NOMO-1 treated with dmso at 0.1 percent for 144 hours (cell line): ENCODE results near the gene UIMC1.

Experiments
- DNase-seq: peaks from one replicate; lab custom pipeline; 2025; ENCODE audit not compliant: unreplicated experiment; lab: John Stamatoyannopoulos, UW

Gene UIMC1

GRCh38 chr5:176886336-176887251 is 120.0 kb downstream of the UIMC1 start:
- no peak for DNase-seq

- no peak for DNase-seq
Measured at GRCh38 chr5:176884571-176884890, 122.0 kb downstream of the UIMC1 start.

- DNase-seq, result no peak
Measured at GRCh38 chr5:176883700-176884570, 122.6 kb downstream of the UIMC1 start.

GRCh38 chr5:176882567-176882903 is 124.0 kb downstream of the UIMC1 start:
- no peak for DNase-seq

- no peak for DNase-seq
Measured at GRCh38 chr5:176881816-176882566, 124.6 kb downstream of the UIMC1 start.

- no peak for DNase-seq
Measured at GRCh38 chr5:176881021-176881749, 125.4 kb downstream of the UIMC1 start.

- no peak for DNase-seq
Measured at GRCh38 chr5:176880366-176881020, 126.1 kb downstream of the UIMC1 start.

GRCh38 chr5:176879663-176880361 is 126.8 kb downstream of the UIMC1 start:
- no peak for DNase-seq

- DNase-seq, result no peak
Measured at GRCh38 chr5:176878906-176879662, 127.5 kb downstream of the UIMC1 start.

GRCh38 chr5:176878463-176878862 is 128.1 kb downstream of the UIMC1 start:
- DNase-seq, result no peak

- no peak for DNase-seq
Measured at GRCh38 chr5:176877793-176878331, 128.7 kb downstream of the UIMC1 start.

GRCh38 chr5:176876506-176877431 is 129.8 kb downstream of the UIMC1 start:
- DNase-seq, result no peak

GRCh38 chr5:176875783-176876505 is 130.6 kb downstream of the UIMC1 start:
- DNase-seq, result no peak

- DNase-seq, result no peak
Measured at GRCh38 chr5:176875014-176875550, 131.5 kb downstream of the UIMC1 start.

GRCh38 chr5:176874198-176874780 is 132.3 kb downstream of the UIMC1 start:
- DNase-seq, result no peak

GRCh38 chr5:176873541-176874172 is 132.9 kb downstream of the UIMC1 start:
- DNase-seq, result no peak
